Measurements from ENCODE around the gene DNAAF3. TPM values are rescaled to one million over a fixed set of nuclear protein-coding genes. Genes with fewer than 3 reads are reported as not detected.
"Not testable (repeated sequence)": the region's sequence is repeated elsewhere in the genome, so short reads cannot be mapped to it uniquely, and the experiment has no call there.

DNAAF3 gene
- total RNA-seq, 1 donor from 2014 or later = 2.4 TPM

GRCh38 chr19:55173186-55173713 lies 6.8 kb upstream of the DNAAF3 start:
- no peak for TF ChIP-seq CTCF (IDR thresholded peaks at IDR 0.05; ENCODE audit: partially characterized antibody, unreplicated experiment)

DNA sequence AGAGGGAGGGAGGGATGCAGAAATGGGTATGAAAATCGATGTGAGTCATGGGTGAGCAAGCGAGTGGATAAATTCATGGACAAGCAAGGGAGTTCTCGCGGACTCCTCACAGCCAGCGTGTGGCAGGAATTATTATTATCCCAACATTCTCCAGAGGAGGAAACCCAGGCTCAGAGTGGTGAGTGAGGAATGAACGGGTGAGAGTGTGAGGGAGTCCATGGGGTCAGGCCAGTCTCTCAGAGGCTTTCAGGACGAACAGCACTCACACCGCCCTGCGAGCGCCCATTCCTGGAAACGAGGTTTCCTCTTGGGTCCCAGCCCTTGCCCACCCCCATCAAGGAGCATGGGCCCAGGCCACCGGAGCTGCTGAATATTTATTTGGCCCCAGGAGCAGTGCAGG lies 6.3 kb upstream of the DNAAF3 start:
- H3K9me3 Mint-ChIP-seq (ENCODE audit: unreplicated experiment) = peaks cover 10% of the 10 kb centered on the region
- no peaks in the 10 kb centered on the region for H3K36me3 Mint-ChIP-seq (ENCODE audit: unreplicated experiment)
- peaks cover 25% of the 10 kb centered on the region for H3K27me3 Mint-ChIP-seq (ENCODE audit: unreplicated experiment)
- TF ChIP-seq CTCF (IDR thresholded peaks at IDR 0.05; ENCODE audit: partially characterized antibody, unreplicated experiment) = no peak
- H3K4me3 Mint-ChIP-seq (ENCODE audit: unreplicated experiment) = peak overlapping the region; percentile 83
- H3K27ac Mint-ChIP-seq (ENCODE audit: unreplicated experiment) = peak overlapping the region; percentile 89
- DNase-seq = no peak
- peaks cover 8% of the 10 kb centered on the region for H3K4me1 Mint-ChIP-seq (ENCODE audit: low read depth, unreplicated experiment)

More at GRCh38 chr19:55173186-55173713, 6.8 kb upstream of the DNAAF3 start:
- peaks cover 8% of the 10 kb centered on the region for H3K4me1 Mint-ChIP-seq (ENCODE audit: low read depth, unreplicated experiment)
- H3K27ac Mint-ChIP-seq (ENCODE audit: unreplicated experiment) = no peak overlapping the region
- H3K9me3 Mint-ChIP-seq (ENCODE audit: unreplicated experiment) = peaks cover 11% of the 10 kb centered on the region
- DNase-seq = peak; percentile 34
- H3K27me3 Mint-ChIP-seq (ENCODE audit: unreplicated experiment) = peaks cover 25% of the 10 kb centered on the region
- H3K4me3 Mint-ChIP-seq (ENCODE audit: unreplicated experiment) = peak overlapping the region; percentile 83
- H3K36me3 Mint-ChIP-seq (ENCODE audit: unreplicated experiment) = no peaks in the 10 kb centered on the region

GRCh38 chr19:55172318-55172717 lies 5.9 kb upstream of the DNAAF3 start:
- H3K4me1 Mint-ChIP-seq (ENCODE audit: low read depth, unreplicated experiment); DNase-seq; H3K36me3 Mint-ChIP-seq (ENCODE audit: unreplicated experiment); H3K9me3 Mint-ChIP-seq (ENCODE audit: unreplicated experiment): not testable (repeated sequence)
- H3K27me3 Mint-ChIP-seq (ENCODE audit: unreplicated experiment) = peaks cover 25% of the 10 kb centered on the region
- peak overlapping the region; percentile 83 for H3K4me3 Mint-ChIP-seq (ENCODE audit: unreplicated experiment)
- H3K27ac Mint-ChIP-seq (ENCODE audit: unreplicated experiment) = peak overlapping the region; percentile 89

DNA sequence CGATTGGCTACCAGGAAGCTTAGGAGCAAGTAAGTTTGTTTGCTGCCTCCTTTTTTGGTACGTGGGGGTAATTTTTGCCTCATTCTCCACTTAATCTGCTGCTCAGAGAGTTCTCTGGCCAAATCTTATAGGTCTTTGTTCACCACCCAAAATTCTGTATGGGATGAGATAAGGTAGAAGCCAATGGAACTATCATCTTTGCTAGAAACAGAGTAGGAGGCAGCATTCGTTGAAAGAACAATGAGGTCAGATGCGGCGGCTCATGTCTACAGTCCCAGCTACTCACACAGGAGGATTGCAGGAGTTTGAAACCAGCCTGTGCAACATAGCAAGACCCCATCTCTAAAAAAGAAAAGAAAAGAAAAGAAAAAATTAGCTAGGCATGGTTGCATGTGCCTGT lies 5.0 kb upstream of the DNAAF3 start:
- DNase-seq = no peak
- H3K27ac Mint-ChIP-seq (ENCODE audit: unreplicated experiment) = no peak overlapping the region
- H3K9me3 Mint-ChIP-seq (ENCODE audit: unreplicated experiment) = peaks cover 9% of the 10 kb centered on the region
- peaks cover 8% of the 10 kb centered on the region for H3K4me1 Mint-ChIP-seq (ENCODE audit: low read depth, unreplicated experiment)
- H3K4me3 Mint-ChIP-seq (ENCODE audit: unreplicated experiment) = peak overlapping the region; percentile 35
- H3K36me3 Mint-ChIP-seq (ENCODE audit: unreplicated experiment) = no peaks in the 10 kb centered on the region
- H3K27me3 Mint-ChIP-seq (ENCODE audit: unreplicated experiment) = peaks cover 29% of the 10 kb centered on the region
- no peak for TF ChIP-seq CTCF (IDR thresholded peaks at IDR 0.05; ENCODE audit: partially characterized antibody, unreplicated experiment)

- peaks cover 7% of the 10 kb centered on the region for H3K9me3 Mint-ChIP-seq (ENCODE audit: unreplicated experiment)
- H3K36me3 Mint-ChIP-seq (ENCODE audit: unreplicated experiment) = no peaks in the 10 kb centered on the region
- H3K27me3 Mint-ChIP-seq (ENCODE audit: unreplicated experiment) = peaks cover 27% of the 10 kb centered on the region
- no peak overlapping the region for H3K27ac Mint-ChIP-seq (ENCODE audit: unreplicated experiment)
- no peak for DNase-seq
- TF ChIP-seq CTCF (IDR thresholded peaks at IDR 0.05; ENCODE audit: partially characterized antibody, unreplicated experiment) = no peak
- no peak overlapping the region for H3K4me3 Mint-ChIP-seq (ENCODE audit: unreplicated experiment)
- H3K4me1 Mint-ChIP-seq (ENCODE audit: low read depth, unreplicated experiment) = peaks cover 8% of the 10 kb centered on the region
Measured at GRCh38 chr19:55169136-55169535, 2.7 kb upstream of the DNAAF3 start.

Measured in glutamatergic neuron (in vitro differentiated cells).